ENCODE data around the gene MAST2. TPM values are rescaled to one million over a fixed set of nuclear protein-coding genes. Genes with fewer than 3 reads are reported as not detected.

Gene MAST2
- total and polyA plus RNA-seq, 2 experiments from 2014 or later = 14.2 to 19.1 TPM

DNA sequence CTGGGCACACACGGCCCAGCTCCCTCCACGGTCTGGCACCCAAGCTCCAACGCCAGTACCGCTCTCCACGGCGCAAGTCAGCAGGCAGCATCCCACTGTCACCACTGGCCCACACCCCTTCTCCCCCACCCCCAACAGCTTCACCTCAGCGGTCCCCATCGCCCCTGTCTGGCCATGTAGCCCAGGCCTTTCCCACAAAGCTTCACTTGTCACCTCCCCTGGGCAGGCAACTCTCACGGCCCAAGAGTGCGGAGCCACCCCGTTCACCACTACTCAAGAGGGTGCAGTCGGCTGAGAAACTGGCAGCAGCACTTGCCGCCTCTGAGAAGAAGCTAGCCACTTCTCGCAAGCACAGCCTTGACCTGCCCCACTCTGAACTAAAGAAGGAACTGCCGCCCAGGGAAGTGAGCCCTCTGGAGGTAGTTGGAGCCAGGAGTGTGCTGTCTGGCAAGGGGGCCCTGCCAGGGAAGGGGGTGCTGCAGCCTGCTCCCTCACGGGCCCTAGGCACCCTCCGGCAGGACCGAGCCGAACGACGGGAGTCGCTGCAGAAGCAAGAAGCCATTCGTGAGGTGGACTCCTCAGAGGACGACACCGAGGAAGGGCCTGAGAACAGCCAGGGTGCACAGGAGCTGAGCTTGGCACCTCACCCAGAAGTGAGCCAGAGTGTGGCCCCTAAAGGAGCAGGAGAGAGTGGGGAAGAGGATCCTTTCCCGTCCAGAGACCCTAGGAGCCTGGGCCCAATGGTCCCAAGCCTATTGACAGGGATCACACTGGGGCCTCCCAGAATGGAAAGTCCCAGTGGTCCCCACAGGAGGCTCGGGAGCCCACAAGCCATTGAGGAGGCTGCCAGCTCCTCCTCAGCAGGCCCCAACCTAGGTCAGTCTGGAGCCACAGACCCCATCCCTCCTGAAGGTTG lies 231.4 kb downstream of the MAST2 start:
- no peaks in the 10 kb centered on the region for H3K9me3 ChIP-seq (ENCODE audit: low read depth)
- H2AFZ ChIP-seq = no peak overlapping the region
- 90 to 92% methylated on average over 21 to 27 of the region's 27 CpGs for WGBS, 2 experiments (ENCODE audit: low coverage in 1 of 2, low lambda C conversion rate in 2 of 2, missing lambda C conversion rate in 2 of 2)
- H3K4me1 ChIP-seq (ENCODE audit: insufficient read depth) = 0 out of 2 replicates have a peak, but pooled peaks cover 4% of the 10 kb centered on the region
- no peaks in the 10 kb centered on the region for H4K20me1 ChIP-seq (ENCODE audit: insufficient read depth)
- in situ Hi-C loops (cut with MboI) = loop anchor here (5.0 kb wide), 1 partner anchor 142 kb away; the partner anchor contains the start of genes P3R3URF and TSPAN1
- TF ChIP-seq EZH2phosphoT487 (IDR thresholded peaks at IDR 0.05; ENCODE audit: insufficient read depth, low read depth) = no peak
- TF ChIP-seq EZH2 (IDR thresholded peaks at IDR 0.05; ENCODE audit: insufficient read depth, poor library complexity, severe bottlenecking) = no peak
- no peak for DNase-seq
- H3K27ac ChIP-seq = no peak overlapping the region
- H3K36me3 ChIP-seq (ENCODE audit: low read depth) = no peaks in the 10 kb centered on the region
- H3K9ac ChIP-seq = no peak overlapping the region
- H3K4me3 ChIP-seq = no peak overlapping the region
- no peak overlapping the region for H3K4me2 ChIP-seq (ENCODE audit: unreplicated experiment)
- no peaks in the 10 kb centered on the region for H3K9me2 ChIP-seq (ENCODE audit: insufficient read depth)
- 0 out of 2 replicates have a peak, but pooled peaks cover 3% of the 10 kb centered on the region for H3F3A ChIP-seq (ENCODE audit: insufficient read depth)
- no peaks in the 10 kb centered on the region for H3K27me3 ChIP-seq (replicated peaks; ENCODE audit: insufficient read depth)
- no peaks in the 10 kb centered on the region for H3K79me2 ChIP-seq (ENCODE audit: insufficient read depth)

DNA sequence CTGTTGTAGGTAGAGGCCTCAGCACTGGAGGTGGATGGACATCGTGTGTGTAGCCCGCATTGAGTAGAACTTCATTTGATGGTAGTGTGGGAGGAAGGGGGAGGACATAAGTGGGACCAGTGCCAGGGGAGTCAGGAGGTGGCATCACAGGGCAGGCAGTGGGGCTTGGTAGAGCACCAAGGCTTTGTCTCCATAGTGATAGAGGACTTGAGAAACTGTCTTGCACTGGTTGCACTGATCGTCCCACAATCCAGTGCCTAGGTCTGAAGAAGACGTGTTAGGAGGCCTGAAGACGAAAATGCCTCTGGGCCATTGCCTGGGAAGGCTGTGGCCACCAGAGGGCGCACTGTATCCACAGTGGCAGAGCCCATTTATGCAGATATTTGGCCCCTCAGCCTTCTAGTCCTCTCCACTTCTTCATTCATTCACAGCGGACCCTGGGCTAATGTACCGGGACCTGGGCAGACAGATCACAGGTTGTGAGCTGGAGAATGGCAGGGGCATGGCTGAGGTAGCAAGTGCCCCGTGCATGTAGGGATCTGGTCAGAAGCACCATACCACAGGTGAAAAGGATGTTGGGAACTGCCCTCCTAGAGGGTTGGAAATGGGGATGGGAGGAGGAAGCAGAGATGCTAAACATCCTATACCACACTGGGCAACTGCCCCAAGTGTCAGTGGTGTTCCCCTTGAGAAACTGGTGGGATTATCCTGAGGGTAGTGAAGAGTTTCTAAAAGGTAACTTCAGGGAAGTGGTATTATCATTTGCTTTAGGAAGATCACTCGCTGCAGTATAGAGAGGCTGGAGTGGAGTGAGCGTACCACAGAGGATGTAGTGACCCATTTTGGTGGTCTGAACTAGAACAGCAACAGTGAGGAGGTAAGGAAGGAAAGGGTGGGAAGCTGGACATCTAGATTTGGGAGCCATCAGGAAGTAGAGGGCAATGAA lies 233.8 kb downstream of the MAST2 start:
- no peaks in the 10 kb centered on the region for H3K79me2 ChIP-seq (ENCODE audit: insufficient read depth)
- no peak overlapping the region for H3K4me3 ChIP-seq
- DNase-seq = peak; percentile 85
- H3K4me2 ChIP-seq (ENCODE audit: unreplicated experiment) = no peak overlapping the region
- in situ Hi-C loops (cut with MboI) = loop anchor here (5.0 kb wide), 1 partner anchor 140 kb away; the partner anchor contains the start of genes P3R3URF and TSPAN1
- no peaks in the 10 kb centered on the region for H4K20me1 ChIP-seq (ENCODE audit: insufficient read depth)
- H3K36me3 ChIP-seq (ENCODE audit: low read depth) = no peaks in the 10 kb centered on the region
- H3K27me3 ChIP-seq (replicated peaks; ENCODE audit: insufficient read depth) = no peaks in the 10 kb centered on the region
- H3K9me3 ChIP-seq (ENCODE audit: low read depth) = no peaks in the 10 kb centered on the region
- no peak overlapping the region for H3K27ac ChIP-seq
- TF ChIP-seq EZH2phosphoT487 (IDR thresholded peaks at IDR 0.05; ENCODE audit: insufficient read depth, low read depth) (no peak), EZH2 (IDR thresholded peaks at IDR 0.05; ENCODE audit: insufficient read depth, poor library complexity, severe bottlenecking) (no peak)
- H2AFZ ChIP-seq = no peak overlapping the region
- no peaks in the 10 kb centered on the region for H3K9me2 ChIP-seq (ENCODE audit: insufficient read depth)
- H3K4me1 ChIP-seq (ENCODE audit: insufficient read depth) = 0 out of 2 replicates have a peak, but pooled peaks cover 7% of the 10 kb centered on the region
- WGBS, 2 experiments (ENCODE audit: low coverage in 1 of 2, low lambda C conversion rate in 2 of 2, missing lambda C conversion rate in 2 of 2) = 36 to 38% methylated on average over 11 of the region's 11 CpGs
- H3K9ac ChIP-seq = no peak overlapping the region
- H3F3A ChIP-seq (ENCODE audit: insufficient read depth) = 0 out of 2 replicates have a peak, but pooled peaks cover 3% of the 10 kb centered on the region

DNA sequence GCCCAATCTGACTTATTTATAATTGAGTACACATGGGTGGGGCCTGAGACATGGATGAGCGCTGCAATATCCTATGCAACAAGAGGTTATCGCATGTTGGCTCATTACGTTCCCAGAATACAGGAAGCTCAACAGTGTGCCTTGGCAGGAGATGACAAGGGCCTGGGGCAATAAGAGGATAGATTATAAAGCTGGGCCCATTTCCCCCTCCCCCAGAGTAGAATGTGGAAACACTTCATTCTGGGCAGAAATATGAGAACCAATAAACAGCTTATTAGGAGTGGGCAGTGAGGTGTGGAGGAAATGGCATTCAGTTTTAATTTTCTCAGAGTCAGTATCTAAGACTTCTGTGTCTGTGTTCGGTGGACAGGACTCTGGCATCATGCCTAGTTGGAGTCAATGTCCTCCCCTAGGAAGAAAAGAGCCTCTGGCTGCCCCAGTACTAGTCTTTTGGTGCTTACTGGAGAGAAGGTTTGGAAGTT lies 236.2 kb downstream of the MAST2 start:
- H4K20me1 ChIP-seq (ENCODE audit: insufficient read depth) = no peaks in the 10 kb centered on the region
- no peaks in the 10 kb centered on the region for H3K9me2 ChIP-seq (ENCODE audit: insufficient read depth)
- DNase-seq = peak; percentile 43
- no peaks in the 10 kb centered on the region for H3K36me3 ChIP-seq (ENCODE audit: low read depth)
- no peaks in the 10 kb centered on the region for H3K9me3 ChIP-seq (ENCODE audit: low read depth)
- H3K4me2 ChIP-seq (ENCODE audit: unreplicated experiment) = no peak overlapping the region
- 0 out of 2 replicates have a peak, but pooled peaks cover 7% of the 10 kb centered on the region for H3K4me1 ChIP-seq (ENCODE audit: insufficient read depth)
- in situ Hi-C loops (cut with MboI) = loop anchor here (5.0 kb wide), 1 partner anchor 138 kb away; the partner anchor contains the start of genes P3R3URF and TSPAN1
- no peak for TF ChIP-seq EZH2 (IDR thresholded peaks at IDR 0.05; ENCODE audit: insufficient read depth, poor library complexity, severe bottlenecking)
- TF ChIP-seq EZH2phosphoT487 (IDR thresholded peaks at IDR 0.05; ENCODE audit: insufficient read depth, low read depth) = no peak
- WGBS, 2 experiments (ENCODE audit: low coverage in 1 of 2, low lambda C conversion rate in 2 of 2, missing lambda C conversion rate in 2 of 2) = 49 to 51% methylated on average over 4 of the region's 4 CpGs
- 0 out of 2 replicates have a peak, but pooled peaks cover 3% of the 10 kb centered on the region for H3F3A ChIP-seq (ENCODE audit: insufficient read depth)
- no peaks in the 10 kb centered on the region for H3K79me2 ChIP-seq (ENCODE audit: insufficient read depth)
- no peak overlapping the region for H3K4me3 ChIP-seq
- H3K27ac ChIP-seq = no peak overlapping the region
- H3K27me3 ChIP-seq (replicated peaks; ENCODE audit: insufficient read depth) = no peaks in the 10 kb centered on the region
- no peak overlapping the region for H3K9ac ChIP-seq
- no peak overlapping the region for H2AFZ ChIP-seq

DNA sequence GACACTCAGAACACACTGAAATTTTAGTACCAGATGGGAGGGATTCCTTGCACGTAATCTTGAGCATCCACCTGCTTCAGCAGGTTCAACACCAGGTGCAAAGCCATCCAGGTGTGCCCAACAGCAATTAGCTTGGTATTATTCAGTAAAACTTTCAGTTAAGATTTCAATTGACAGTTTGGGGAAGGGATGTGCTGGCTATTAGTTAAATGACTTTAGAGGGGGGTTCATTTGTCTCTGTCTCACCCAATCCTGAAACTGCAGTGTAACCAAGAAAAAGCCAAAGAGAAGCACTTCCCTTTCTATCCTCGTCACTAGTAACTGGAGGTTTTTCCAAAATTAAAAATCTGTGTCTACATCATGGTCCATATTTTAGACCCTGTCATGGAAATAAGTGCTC lies 238.1 kb downstream of the MAST2 start:
- Histone ChIP-seq H3K4me3 (no peak overlapping the region), H4K20me1 (ENCODE audit: insufficient read depth) (no peaks in the 10 kb centered on the region), H3K79me2 (ENCODE audit: insufficient read depth) (no peaks in the 10 kb centered on the region), H3K4me1 (ENCODE audit: insufficient read depth) (0 out of 2 replicates have a peak, but pooled peaks cover 7% of the 10 kb centered on the region), H3K4me2 (ENCODE audit: unreplicated experiment) (no peak overlapping the region), H3K36me3 (ENCODE audit: low read depth) (no peaks in the 10 kb centered on the region), H3K9ac (no peak overlapping the region), H3K27me3 (replicated peaks; ENCODE audit: insufficient read depth) (no peaks in the 10 kb centered on the region), H3F3A (ENCODE audit: insufficient read depth) (0 out of 2 replicates have a peak, but pooled peaks cover 1% of the 10 kb centered on the region), H3K9me3 (ENCODE audit: low read depth) (no peaks in the 10 kb centered on the region), H2AFZ (no peak overlapping the region), H3K27ac (no peak overlapping the region), H3K9me2 (ENCODE audit: insufficient read depth) (no peaks in the 10 kb centered on the region)
- TF ChIP-seq EZH2phosphoT487 (IDR thresholded peaks at IDR 0.05; ENCODE audit: insufficient read depth, low read depth) = no peak
- no peak for TF ChIP-seq EZH2 (IDR thresholded peaks at IDR 0.05; ENCODE audit: insufficient read depth, poor library complexity, severe bottlenecking)
- DNase-seq = no peak
- in situ Hi-C loops (cut with MboI) = no loop called here
- WGBS, 2 experiments (ENCODE audit: low coverage in 1 of 2, low lambda C conversion rate in 2 of 2, missing lambda C conversion rate in 2 of 2) = 63 to 66% methylated on average over 2 of the region's 2 CpGs

Measured in GM23248 (cell line).